ENCODE results near the gene MAPK8IP3.

The MAPK8IP3 gene

GRCh38 chr16:1785846-1786170 lies 79.8 kb downstream of the MAPK8IP3 start:
- H2AK5ac ChIP-seq (ENCODE audit: low read length), result no peak overlapping the region
- H3K56ac ChIP-seq (ENCODE audit: low read length), result no peak overlapping the region
- no peak overlapping the region for H2BK120ac ChIP-seq (ENCODE audit: low read depth, low read length)
- H2BK15ac ChIP-seq (replicated peaks; ENCODE audit: low read depth), result no peak overlapping the region
- no peak overlapping the region for H4K5ac ChIP-seq (ENCODE audit: low read length)
- H3K79me2 ChIP-seq (ENCODE audit: control insufficient read depth, insufficient read depth, low read length), result peaks cover 22% of the 10 kb centered on the region
- H3K4ac ChIP-seq (ENCODE audit: low read depth, low read length), result no peak overlapping the region
- no peak overlapping the region for H3K27ac ChIP-seq (ENCODE audit: low read depth, low read length)
- no peak overlapping the region for H3K4me3 ChIP-seq (ENCODE audit: low read length)
- no peak overlapping the region for H3K18ac ChIP-seq (ENCODE audit: low read length)
- H3K23ac ChIP-seq (ENCODE audit: low read length), result no peak overlapping the region
- peaks cover 2% of the 10 kb centered on the region for H3K36me3 ChIP-seq (ENCODE audit: control insufficient read depth, insufficient read depth, low read length)
- no peak overlapping the region for H2BK5ac ChIP-seq (ENCODE audit: low read length)
- no peak overlapping the region for H3K9ac ChIP-seq (ENCODE audit: low read length)
- no peaks in the 10 kb centered on the region for H3K27me3 ChIP-seq (ENCODE audit: insufficient read depth, low read length, poor library complexity)
- H3K79me1 ChIP-seq (ENCODE audit: low read length), result peaks cover 13% of the 10 kb centered on the region
- H3K4me2 ChIP-seq (ENCODE audit: low read length), result no peak overlapping the region
- H3K4me1 ChIP-seq (ENCODE audit: control insufficient read depth, low read depth, low read length), result no peaks in the 10 kb centered on the region
- no peak overlapping the region for H4K8ac ChIP-seq (ENCODE audit: low read depth, low read length)
- DNase-seq, result no peak
- no CpG with 5 or more reads among the region's 14 CpGs for WGBS (ENCODE audit: extremely low coverage, insufficient coverage, low lambda C conversion rate)

DNA sequence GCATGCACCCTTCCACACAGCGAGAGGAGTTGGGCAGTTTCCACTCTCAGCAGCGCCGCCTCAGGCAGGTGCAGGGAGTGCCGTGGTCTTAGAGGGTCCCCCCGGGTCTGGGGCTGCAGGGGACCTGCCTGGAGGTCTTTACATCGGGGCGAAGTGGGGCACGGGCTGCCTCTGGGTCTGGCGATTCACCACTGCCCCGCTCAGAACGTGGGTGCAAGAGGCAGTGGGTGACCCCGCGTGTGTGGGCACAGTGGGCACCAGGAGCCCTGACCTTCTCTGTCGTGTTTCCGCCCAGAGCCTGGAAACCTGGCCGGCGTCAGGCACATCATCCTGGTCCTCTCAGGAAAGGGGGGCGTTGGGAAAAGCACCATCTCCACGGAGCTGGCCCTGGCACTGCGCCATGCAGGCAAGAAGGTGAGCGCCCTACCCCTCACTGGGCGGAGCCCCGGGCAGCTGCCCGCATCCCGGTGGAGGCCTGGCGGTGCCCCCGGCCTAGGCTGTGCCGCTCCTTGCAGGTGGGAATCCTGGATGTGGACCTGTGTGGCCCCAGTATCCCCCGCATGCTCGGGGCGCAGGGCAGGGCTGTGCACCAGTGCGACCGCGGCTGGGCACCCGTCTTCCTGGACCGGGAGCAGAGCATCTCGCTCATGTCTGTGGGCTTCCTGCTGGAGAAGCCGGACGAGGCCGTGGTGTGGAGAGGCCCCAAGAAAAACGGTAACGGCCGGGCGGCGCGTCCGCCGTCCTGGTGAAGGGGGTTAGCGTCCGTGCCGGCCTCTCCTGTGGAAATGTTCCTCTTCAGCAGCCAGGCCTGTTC lies 80.5 kb downstream of the MAPK8IP3 start:
- Histone ChIP-seq H3K9ac (ENCODE audit: low read length) (no peak overlapping the region), H3K23ac (ENCODE audit: low read length) (no peak overlapping the region), H3K4ac (ENCODE audit: low read depth, low read length) (no peak overlapping the region), H3K18ac (ENCODE audit: low read length) (no peak overlapping the region), H4K5ac (ENCODE audit: low read length) (no peak overlapping the region), H3K4me3 (ENCODE audit: low read length) (no peak overlapping the region), H2BK120ac (ENCODE audit: low read depth, low read length) (no peak overlapping the region), H3K56ac (ENCODE audit: low read length) (no peak overlapping the region), H3K27ac (ENCODE audit: low read depth, low read length) (no peak overlapping the region), H3K79me2 (ENCODE audit: control insufficient read depth, insufficient read depth, low read length) (peaks cover 22% of the 10 kb centered on the region), H2BK15ac (replicated peaks; ENCODE audit: low read depth) (no peak overlapping the region), H3K36me3 (ENCODE audit: control insufficient read depth, insufficient read depth, low read length) (peaks cover 2% of the 10 kb centered on the region), H3K4me1 (ENCODE audit: control insufficient read depth, low read depth, low read length) (no peaks in the 10 kb centered on the region), H2AK5ac (ENCODE audit: low read length) (no peak overlapping the region), H4K8ac (ENCODE audit: low read depth, low read length) (no peak overlapping the region), H3K4me2 (ENCODE audit: low read length) (no peak overlapping the region), H3K79me1 (ENCODE audit: low read length) (peaks cover 13% of the 10 kb centered on the region), H2BK5ac (ENCODE audit: low read length) (no peak overlapping the region), H3K27me3 (ENCODE audit: insufficient read depth, low read length, poor library complexity) (no peaks in the 10 kb centered on the region)
- no peak for DNase-seq
- WGBS (ENCODE audit: extremely low coverage, insufficient coverage, low lambda C conversion rate), result no CpG with 5 or more reads among the region's 51 CpGs

GRCh38 chr16:1787056-1787321 lies 81.0 kb downstream of the MAPK8IP3 start:
- Histone ChIP-seq H3K79me1 (ENCODE audit: low read length) (peaks cover 13% of the 10 kb centered on the region), H3K4ac (ENCODE audit: low read depth, low read length) (no peak overlapping the region), H3K23ac (ENCODE audit: low read length) (no peak overlapping the region), H3K4me1 (ENCODE audit: control insufficient read depth, low read depth, low read length) (no peaks in the 10 kb centered on the region), H4K8ac (ENCODE audit: low read depth, low read length) (no peak overlapping the region), H3K9ac (ENCODE audit: low read length) (no peak overlapping the region), H3K4me3 (ENCODE audit: low read length) (no peak overlapping the region), H3K4me2 (ENCODE audit: low read length) (no peak overlapping the region), H2BK120ac (ENCODE audit: low read depth, low read length) (no peak overlapping the region), H3K27me3 (ENCODE audit: insufficient read depth, low read length, poor library complexity) (no peaks in the 10 kb centered on the region), H3K56ac (ENCODE audit: low read length) (no peak overlapping the region), H3K27ac (ENCODE audit: low read depth, low read length) (no peak overlapping the region), H3K18ac (ENCODE audit: low read length) (no peak overlapping the region), H2BK5ac (ENCODE audit: low read length) (no peak overlapping the region), H4K5ac (ENCODE audit: low read length) (no peak overlapping the region), H3K36me3 (ENCODE audit: control insufficient read depth, insufficient read depth, low read length) (peaks cover 2% of the 10 kb centered on the region), H2BK15ac (replicated peaks; ENCODE audit: low read depth) (no peak overlapping the region), H3K79me2 (ENCODE audit: control insufficient read depth, insufficient read depth, low read length) (peaks cover 22% of the 10 kb centered on the region), H2AK5ac (ENCODE audit: low read length) (no peak overlapping the region)
- DNase-seq, result no peak
- WGBS (ENCODE audit: extremely low coverage, insufficient coverage, low lambda C conversion rate), result no CpG with 5 or more reads among the region's 6 CpGs

GRCh38 chr16:1787322-1788094 lies 81.5 kb downstream of the MAPK8IP3 start:
- H4K8ac ChIP-seq (ENCODE audit: low read depth, low read length), result no peak overlapping the region
- no peak overlapping the region for H3K4ac ChIP-seq (ENCODE audit: low read depth, low read length)
- no peaks in the 10 kb centered on the region for H3K4me1 ChIP-seq (ENCODE audit: control insufficient read depth, low read depth, low read length)
- peaks cover 22% of the 10 kb centered on the region for H3K79me2 ChIP-seq (ENCODE audit: control insufficient read depth, insufficient read depth, low read length)
- peaks cover 13% of the 10 kb centered on the region for H3K79me1 ChIP-seq (ENCODE audit: low read length)
- no peak overlapping the region for H3K27ac ChIP-seq (ENCODE audit: low read depth, low read length)
- no peak overlapping the region for H3K56ac ChIP-seq (ENCODE audit: low read length)
- H3K27me3 ChIP-seq (ENCODE audit: insufficient read depth, low read length, poor library complexity), result no peaks in the 10 kb centered on the region
- no peak overlapping the region for H3K23ac ChIP-seq (ENCODE audit: low read length)
- no peak overlapping the region for H3K9ac ChIP-seq (ENCODE audit: low read length)
- DNase-seq, result no peak
- no peak overlapping the region for H2AK5ac ChIP-seq (ENCODE audit: low read length)
- H3K4me2 ChIP-seq (ENCODE audit: low read length), result no peak overlapping the region
- no peak overlapping the region for H2BK120ac ChIP-seq (ENCODE audit: low read depth, low read length)
- H3K18ac ChIP-seq (ENCODE audit: low read length), result no peak overlapping the region
- H2BK5ac ChIP-seq (ENCODE audit: low read length), result no peak overlapping the region
- WGBS (ENCODE audit: extremely low coverage, insufficient coverage, low lambda C conversion rate), result no CpG with 5 or more reads among the region's 44 CpGs
- H3K4me3 ChIP-seq (ENCODE audit: low read length), result no peak overlapping the region
- no peak overlapping the region for H4K5ac ChIP-seq (ENCODE audit: low read length)
- H3K36me3 ChIP-seq (ENCODE audit: control insufficient read depth, insufficient read depth, low read length), result peaks cover 2% of the 10 kb centered on the region
- no peak overlapping the region for H2BK15ac ChIP-seq (replicated peaks; ENCODE audit: low read depth)

- Histone ChIP-seq H2BK15ac (replicated peaks; ENCODE audit: low read depth) (no peak overlapping the region), H3K4me3 (ENCODE audit: low read length) (no peak overlapping the region), H3K4me2 (ENCODE audit: low read length) (no peak overlapping the region), H3K4me1 (ENCODE audit: control insufficient read depth, low read depth, low read length) (no peaks in the 10 kb centered on the region), H3K36me3 (ENCODE audit: control insufficient read depth, insufficient read depth, low read length) (peaks cover 2% of the 10 kb centered on the region), H3K18ac (ENCODE audit: low read length) (no peak overlapping the region), H3K79me1 (ENCODE audit: low read length) (peaks cover 13% of the 10 kb centered on the region), H3K56ac (ENCODE audit: low read length) (no peak overlapping the region), H3K79me2 (ENCODE audit: control insufficient read depth, insufficient read depth, low read length) (peaks cover 22% of the 10 kb centered on the region), H4K5ac (ENCODE audit: low read length) (no peak overlapping the region), H3K23ac (ENCODE audit: low read length) (no peak overlapping the region), H3K4ac (ENCODE audit: low read depth, low read length) (no peak overlapping the region), H2AK5ac (ENCODE audit: low read length) (no peak overlapping the region), H3K9ac (ENCODE audit: low read length) (no peak overlapping the region), H3K27me3 (ENCODE audit: insufficient read depth, low read length, poor library complexity) (no peaks in the 10 kb centered on the region), H3K27ac (ENCODE audit: low read depth, low read length) (no peak overlapping the region), H2BK120ac (ENCODE audit: low read depth, low read length) (no peak overlapping the region), H4K8ac (ENCODE audit: low read depth, low read length) (no peak overlapping the region), H2BK5ac (ENCODE audit: low read length) (no peak overlapping the region)
- DNase-seq, result no peak
- no CpG with 5 or more reads among the region's 38 CpGs for WGBS (ENCODE audit: extremely low coverage, insufficient coverage, low lambda C conversion rate)
These were observed 82.2 kb downstream of the MAPK8IP3 start for GRCh38 chr16:1788095-1788707.
